Mesodermal cell (in vitro differentiated cells): ENCODE results near the gene CERS6.

Experiments used
- H3K27ac ChIP-seq: 2 replicates; pipeline ENCODE4 v1.7.0; 2013; ENCODE audit warnings: mild to moderate bottlenecking, low read depth, low read length, moderate library complexity; ENCODE audit not compliant: severe bottlenecking
- H3K36me3 ChIP-seq: 2 replicates; pipeline ENCODE4 v1.7.1; 2013; ENCODE audit warnings: mild to moderate bottlenecking, low read length, moderate library complexity; ENCODE audit not compliant: control insufficient read depth, insufficient read depth
- H3K4me1 ChIP-seq: one replicate; pipeline ENCODE4 v1.7.1; 2013; ENCODE audit warnings: mild to moderate bottlenecking, low read length; ENCODE audit not compliant: insufficient read depth, control insufficient read depth, poor library complexity, severe bottlenecking
- H3K4me3 ChIP-seq: 2 replicates; pipeline ENCODE4 v1.7.0; 2013; ENCODE audit warnings: low read length, control low read depth, mild to moderate bottlenecking; ENCODE audit not compliant: insufficient read depth, poor library complexity, severe bottlenecking; ENCODE audit errors: extremely low read depth
- H3K9me3 ChIP-seq: 2 replicates; pipeline ENCODE4 v1.7.1; 2013; ENCODE audit warnings: mild to moderate bottlenecking, low read length, moderate library complexity; ENCODE audit not compliant: control insufficient read depth
- WGBS, 2 experiments: methylation state at CpG; one replicate each; pipeline ENCODE4 v1.1.5; 2013; ENCODE audit warnings: missing lambda C conversion rate in 2 of 2; ENCODE audit not compliant: insufficient coverage in 2 of 2; 5-methylcytosine and 5-hydroxymethylcytosine counted together

The CERS6 gene

DNA sequence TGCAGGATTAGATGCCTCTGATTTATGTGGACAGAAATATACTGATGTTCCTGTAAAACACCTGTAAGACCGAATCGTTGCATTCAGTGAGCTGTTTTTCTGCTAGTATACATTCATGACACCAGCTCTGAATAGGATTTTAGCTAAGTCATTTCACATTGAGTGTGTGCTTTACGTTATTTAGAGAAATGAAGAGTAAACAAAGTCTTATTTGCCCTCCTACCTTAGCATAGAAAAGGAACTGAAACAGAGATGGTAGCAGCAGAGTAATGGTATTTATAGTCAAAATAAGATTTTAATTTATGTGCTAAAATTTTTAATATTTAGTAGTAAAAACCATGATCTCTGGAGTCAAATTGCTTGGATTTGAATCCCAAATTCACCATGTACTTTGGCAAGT is 168.0 kb downstream of the CERS6 start:
- Histone ChIP-seq H3K4me3 (no peak overlapping the region), H3K27ac (no peak overlapping the region), H3K9me3 (no peaks in the 10 kb centered on the region), H3K36me3 (no peaks in the 10 kb centered on the region), H3K4me1 (peaks cover 7% of the 10 kb centered on the region)
- 94 to 100% methylated on average over 2 of the region's 3 CpGs for WGBS, 2 experiments

DNA sequence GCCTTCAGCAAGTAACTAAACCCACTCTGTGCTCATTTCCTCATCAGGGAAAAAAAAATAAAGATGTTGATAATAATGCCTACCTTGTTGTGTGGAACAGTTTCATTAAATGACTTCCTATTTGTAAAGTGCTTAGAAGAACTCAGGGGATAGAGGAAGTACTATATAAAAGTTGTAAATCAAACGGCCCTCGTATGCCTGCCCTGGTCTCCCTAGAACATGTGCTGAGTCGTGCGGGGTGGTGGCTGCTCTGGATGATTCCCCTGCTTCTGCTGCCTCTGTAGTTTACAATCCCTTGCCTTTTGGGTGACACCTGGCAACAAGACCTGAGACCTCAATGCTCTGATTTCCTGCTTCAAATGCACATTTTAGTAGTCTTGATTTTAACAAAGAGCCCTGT is 170.0 kb downstream of the CERS6 start:
- Histone ChIP-seq H3K4me1 (peaks cover 7% of the 10 kb centered on the region), H3K9me3 (no peaks in the 10 kb centered on the region), H3K27ac (no peak overlapping the region), H3K4me3 (no peak overlapping the region), H3K36me3 (no peaks in the 10 kb centered on the region)
- WGBS, 2 experiments = 80 to 96% methylated on average over 4 of the region's 4 CpGs

DNA sequence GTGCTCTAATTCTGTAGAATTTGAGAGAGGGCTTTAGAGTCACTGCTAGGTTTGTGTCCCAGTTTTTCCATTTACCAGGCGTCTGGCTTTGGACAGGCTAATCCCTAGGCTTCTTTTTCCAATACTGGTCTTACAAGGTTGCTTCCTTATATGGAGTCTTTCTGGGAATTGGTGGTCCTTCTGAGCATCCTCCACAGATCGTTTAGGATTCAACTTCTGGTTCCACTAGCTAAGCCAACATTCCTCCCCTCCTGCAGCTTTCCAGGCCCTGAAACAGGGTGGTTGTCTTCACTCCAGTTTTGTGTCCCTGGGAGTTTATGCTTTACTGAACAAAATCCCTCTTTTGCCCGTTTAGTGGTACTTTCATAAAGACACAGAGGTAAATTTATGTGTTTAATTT is 170.6 kb downstream of the CERS6 start:
- H3K36me3 ChIP-seq = no peaks in the 10 kb centered on the region
- WGBS, 2 experiments = 43 to 81% methylated on average over 1 to 2 of the region's 3 CpGs
- H3K4me3 ChIP-seq = no peak overlapping the region
- no peaks in the 10 kb centered on the region for H3K9me3 ChIP-seq
- H3K4me1 ChIP-seq = peaks cover 7% of the 10 kb centered on the region
- H3K27ac ChIP-seq = no peak overlapping the region

DNA sequence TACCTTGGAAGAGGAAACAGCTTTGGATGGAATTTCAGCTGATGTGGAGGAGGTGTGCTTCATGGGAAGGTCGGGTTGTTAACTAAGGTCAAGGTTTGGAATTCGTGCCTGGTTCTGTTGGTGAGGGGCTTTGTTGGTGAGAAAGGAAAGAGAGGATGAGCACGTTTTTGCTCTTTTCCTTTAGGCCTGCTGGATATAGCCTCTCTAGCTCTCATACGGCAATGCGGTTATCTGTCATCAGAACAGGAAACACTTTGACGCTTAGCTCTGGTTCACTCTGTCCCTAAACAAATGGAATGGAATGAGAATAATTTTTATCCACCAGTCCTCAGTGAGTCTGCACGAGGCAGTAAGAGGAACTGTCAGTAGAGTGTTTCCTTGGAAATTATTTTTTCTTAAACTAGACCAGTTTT is 176.6 kb downstream of the CERS6 start:
- Histone ChIP-seq H3K9me3 (no peaks in the 10 kb centered on the region), H3K36me3 (no peaks in the 10 kb centered on the region), H3K4me1 (peaks cover 21% of the 10 kb centered on the region), H3K27ac (peak overlapping the region; percentile 78), H3K4me3 (no peak overlapping the region)
- WGBS, 2 experiments = 20 to 33% methylated on average over 3 of the region's 7 CpGs

DNA sequence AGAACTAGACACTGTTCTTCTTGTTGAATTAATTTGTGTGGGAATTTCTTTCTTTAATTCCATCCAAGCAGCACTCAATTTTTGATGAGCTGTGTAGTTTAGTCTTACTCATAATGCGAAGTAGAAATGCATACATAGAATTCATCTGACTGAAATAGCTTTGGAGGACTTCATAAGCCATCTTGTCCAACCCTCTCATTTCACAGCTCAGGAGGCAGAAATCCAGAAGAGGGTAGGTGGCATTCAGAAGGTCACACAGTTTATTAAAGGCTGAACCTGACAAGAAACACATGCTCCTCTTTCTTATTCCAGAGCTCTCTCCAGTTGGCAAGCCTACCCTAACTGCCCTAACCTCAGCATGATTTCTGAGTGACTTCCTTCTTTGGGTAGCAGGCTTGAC is 177.1 kb downstream of the CERS6 start:
- Histone ChIP-seq H3K4me3 (no peak overlapping the region), H3K36me3 (no peaks in the 10 kb centered on the region), H3K27ac (peak overlapping the region; percentile 78), H3K4me1 (peaks cover 24% of the 10 kb centered on the region), H3K9me3 (no peaks in the 10 kb centered on the region)
- no CpG with 5 or more reads among the region's 1 CpG for WGBS, 2 experiments

DNA sequence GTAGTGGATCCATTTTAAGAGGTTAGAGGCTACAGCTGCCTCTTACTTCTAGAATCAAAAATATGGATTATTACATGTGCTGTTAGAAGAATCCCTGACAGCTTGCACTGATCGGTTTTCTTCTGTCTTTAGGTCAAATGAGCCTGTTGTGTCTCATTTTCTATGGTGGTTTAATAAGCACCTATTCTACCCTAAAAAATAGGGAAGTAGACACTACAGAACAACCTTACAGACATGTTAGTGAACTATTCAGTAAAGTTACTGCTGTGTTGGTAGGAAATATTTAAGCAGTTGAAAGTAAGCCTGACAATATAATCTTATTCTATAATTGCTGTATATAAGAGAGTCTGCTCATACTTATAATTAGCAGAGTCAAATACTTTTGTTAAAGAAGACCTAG is 177.8 kb downstream of the CERS6 start:
- WGBS, 2 experiments = no CpG with 5 or more reads among the region's 1 CpG
- Histone ChIP-seq H3K9me3 (no peaks in the 10 kb centered on the region), H3K4me3 (no peak overlapping the region), H3K36me3 (no peaks in the 10 kb centered on the region), H3K27ac (no peak overlapping the region), H3K4me1 (peaks cover 29% of the 10 kb centered on the region)

DNA sequence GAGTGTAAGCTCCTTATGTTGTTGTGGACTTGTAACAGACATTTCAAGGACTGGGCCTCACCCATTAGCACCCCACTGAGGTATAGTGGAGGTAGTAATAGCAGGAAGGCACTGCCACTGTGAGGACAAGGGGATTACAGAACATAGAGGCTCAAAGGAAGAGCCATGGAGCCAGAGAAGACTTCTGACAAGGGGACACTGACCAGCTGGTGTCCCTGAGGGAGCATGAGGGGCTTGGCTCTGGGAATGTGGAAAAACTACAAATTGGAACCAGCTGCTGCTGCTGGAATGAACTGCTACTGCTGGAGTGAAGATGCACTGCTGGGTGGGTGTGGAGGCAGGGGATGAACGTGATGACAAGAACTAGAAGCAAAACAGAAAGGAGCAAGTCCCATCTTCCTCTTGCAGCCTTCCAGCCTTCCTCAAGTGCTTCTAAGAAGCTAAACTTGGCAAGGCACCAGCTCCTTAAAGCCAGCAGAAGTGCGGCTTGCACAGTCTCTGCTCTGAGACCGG is 179.0 kb downstream of the CERS6 start:
- Histone ChIP-seq H3K9me3 (no peaks in the 10 kb centered on the region), H3K4me3 (no peak overlapping the region), H3K27ac (peak overlapping the region; percentile 4), H3K36me3 (no peaks in the 10 kb centered on the region), H3K4me1 (peaks cover 41% of the 10 kb centered on the region)
- 100% methylated on average over 1 of the region's 3 CpGs for WGBS, 2 experiments

DNA sequence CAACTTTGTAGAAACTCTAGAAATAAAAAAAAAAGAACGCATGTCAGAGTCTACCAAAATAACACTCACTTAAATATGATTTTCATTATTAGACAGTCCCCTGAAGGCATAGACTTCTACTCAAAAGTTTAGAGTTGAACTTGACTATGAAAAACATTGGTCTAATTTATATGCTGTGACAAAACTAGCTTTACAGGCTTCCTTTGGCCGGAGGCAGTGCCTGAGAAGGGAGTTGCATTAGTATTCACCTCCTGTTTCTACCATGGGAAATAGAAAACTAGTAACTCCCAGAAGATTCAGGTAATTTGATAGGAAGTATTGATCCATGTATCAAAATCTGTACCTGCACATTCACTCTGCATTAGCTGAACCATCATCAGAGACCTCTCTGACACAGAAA is 182.9 kb downstream of the CERS6 start:
- Histone ChIP-seq H3K4me1 (peaks cover 34% of the 10 kb centered on the region), H3K4me3 (no peak overlapping the region), H3K27ac (peak overlapping the region; percentile 68), H3K9me3 (peaks cover 3% of the 10 kb centered on the region), H3K36me3 (no peaks in the 10 kb centered on the region)
- no CpG with 5 or more reads among the region's 2 CpGs for WGBS, 2 experiments

DNA sequence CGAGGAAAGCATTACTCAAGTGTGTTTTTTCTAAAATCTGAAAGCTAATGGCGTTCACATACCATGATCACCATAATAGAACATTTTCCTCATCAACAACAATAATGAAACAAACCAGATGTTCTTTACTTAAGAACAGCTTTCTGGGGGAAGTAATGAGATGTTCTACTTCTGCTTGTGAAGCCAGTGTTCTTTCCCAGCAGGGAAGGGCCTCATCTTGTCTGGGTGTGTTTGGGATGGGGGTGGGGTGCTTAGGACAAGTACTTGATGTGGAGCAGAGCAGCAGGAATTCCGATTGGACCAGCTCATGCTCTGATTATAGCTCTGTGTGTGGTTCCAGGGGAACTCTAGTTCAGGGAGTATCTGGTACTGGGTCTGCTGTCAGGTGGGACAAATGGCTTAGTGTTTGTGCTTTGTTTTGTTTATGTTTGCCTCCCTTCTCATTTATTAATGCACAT is 183.4 kb downstream of the CERS6 start:
- 14% methylated on average over 1 of the region's 3 CpGs; no CpG with 5 or more reads in 1 of the 2 experiments for WGBS, 2 experiments
- Histone ChIP-seq H3K27ac (peak overlapping the region; percentile 68), H3K36me3 (no peaks in the 10 kb centered on the region), H3K4me3 (no peak overlapping the region), H3K9me3 (peaks cover 3% of the 10 kb centered on the region), H3K4me1 (peaks cover 34% of the 10 kb centered on the region)

DNA sequence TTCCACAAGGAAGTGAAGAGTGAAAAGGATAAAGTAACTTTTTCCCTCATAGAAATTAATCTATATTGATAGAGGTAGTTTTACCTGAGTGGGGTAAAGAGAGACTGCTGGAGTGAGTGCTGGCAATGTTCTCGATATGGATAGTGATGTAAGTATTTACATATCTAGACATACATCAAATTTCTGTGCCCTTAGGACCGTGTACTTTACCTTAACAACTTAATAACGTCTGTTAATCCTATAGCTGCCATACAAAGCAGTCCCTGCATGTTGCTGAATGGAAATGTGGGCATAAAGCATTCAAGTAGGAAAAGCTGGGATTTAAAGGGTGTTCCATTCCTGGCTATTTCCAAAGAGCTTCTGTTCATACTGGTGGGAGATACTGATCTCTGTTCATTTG is 184.0 kb downstream of the CERS6 start:
- no peak overlapping the region for H3K4me3 ChIP-seq
- H3K27ac ChIP-seq = peak overlapping the region; percentile 68
- no peaks in the 10 kb centered on the region for H3K36me3 ChIP-seq
- no CpG with 5 or more reads among the region's 3 CpGs for WGBS, 2 experiments
- peaks cover 31% of the 10 kb centered on the region for H3K4me1 ChIP-seq
- H3K9me3 ChIP-seq = peaks cover 3% of the 10 kb centered on the region

DNA sequence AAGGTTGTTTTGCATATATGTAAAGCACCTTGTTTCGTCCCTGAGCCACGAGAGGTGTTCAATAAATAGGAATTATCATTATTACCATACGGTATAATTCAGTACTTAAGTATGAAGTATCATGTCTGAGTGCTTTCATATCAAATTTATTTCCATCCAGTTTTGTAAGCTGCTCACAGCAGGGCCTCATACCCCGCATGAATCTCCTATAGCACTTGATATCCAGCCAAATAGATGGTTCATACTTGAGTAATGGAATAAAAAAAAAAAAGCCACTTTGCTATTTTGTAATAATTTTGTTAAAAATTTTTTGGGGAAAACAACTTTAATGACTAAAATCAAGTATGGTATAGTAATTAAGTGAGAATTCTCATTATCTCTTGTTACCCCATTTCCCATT is 185.6 kb downstream of the CERS6 start:
- peaks cover 3% of the 10 kb centered on the region for H3K9me3 ChIP-seq
- H3K4me3 ChIP-seq = no peak overlapping the region
- H3K4me1 ChIP-seq = peaks cover 28% of the 10 kb centered on the region
- no peaks in the 10 kb centered on the region for H3K36me3 ChIP-seq
- no peak overlapping the region for H3K27ac ChIP-seq
- WGBS, 2 experiments = no CpG with 5 or more reads among the region's 4 CpGs
